ENCODE data around the gene TNNI2.

The TNNI2 gene

DNA sequence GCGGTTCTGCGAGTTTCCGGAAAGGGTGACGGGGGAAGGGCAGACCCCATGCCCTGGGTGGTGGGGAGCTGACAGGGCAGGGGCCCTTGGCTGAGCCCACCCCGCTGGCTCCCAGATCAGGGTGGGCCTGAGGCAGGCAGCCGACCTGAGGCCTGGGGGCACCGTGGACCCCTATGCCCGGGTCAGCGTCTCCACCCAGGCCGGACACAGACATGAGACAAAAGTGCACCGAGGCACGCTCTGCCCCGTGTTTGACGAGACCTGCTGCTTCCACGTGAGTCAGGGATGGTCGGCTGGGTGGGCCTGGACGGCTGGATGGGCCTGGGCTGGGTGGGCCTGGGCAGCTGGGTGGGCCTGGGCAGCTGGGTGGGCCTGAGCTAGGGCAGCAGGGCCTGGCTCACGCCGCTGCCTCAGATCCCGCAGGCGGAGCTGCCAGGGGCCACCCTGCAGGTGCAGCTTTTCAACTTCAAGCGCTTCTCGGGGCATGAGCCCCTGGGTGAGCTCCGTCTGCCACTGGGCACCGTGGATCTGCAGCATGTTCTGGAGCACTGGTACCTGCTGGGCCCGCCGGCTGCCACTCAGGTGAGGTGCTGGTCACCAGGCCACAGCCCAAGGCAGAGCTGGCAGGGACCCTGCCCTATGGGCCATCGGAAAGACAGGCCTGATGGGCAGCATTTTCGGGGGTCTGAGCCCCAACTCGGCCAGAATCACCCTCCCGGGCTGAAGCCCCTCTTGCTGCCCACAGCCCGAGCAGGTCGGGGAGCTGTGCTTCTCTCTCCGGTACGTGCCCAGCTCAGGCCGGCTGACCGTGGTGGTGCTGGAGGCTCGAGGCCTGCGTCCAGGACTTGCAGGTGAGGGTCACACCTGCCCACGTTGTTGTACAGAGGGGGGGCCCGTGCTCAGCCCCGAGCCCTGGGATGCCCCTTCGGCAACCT, 2.5 kb upstream of the TNNI2 start:
- no peaks in the 10 kb centered on the region for H3K9me3 Mint-ChIP-seq (ENCODE audit: low read depth)
- peaks cover 2% of the 10 kb centered on the region for H3K27me3 Mint-ChIP-seq
- no peaks in the 10 kb centered on the region for H3K36me3 Mint-ChIP-seq
- H3K27ac Mint-ChIP-seq, result no peak overlapping the region
- H3K4me1 Mint-ChIP-seq (ENCODE audit: low read depth), result peaks cover 4% of the 10 kb centered on the region
- no peak overlapping the region for H3K4me3 Mint-ChIP-seq

DNA sequence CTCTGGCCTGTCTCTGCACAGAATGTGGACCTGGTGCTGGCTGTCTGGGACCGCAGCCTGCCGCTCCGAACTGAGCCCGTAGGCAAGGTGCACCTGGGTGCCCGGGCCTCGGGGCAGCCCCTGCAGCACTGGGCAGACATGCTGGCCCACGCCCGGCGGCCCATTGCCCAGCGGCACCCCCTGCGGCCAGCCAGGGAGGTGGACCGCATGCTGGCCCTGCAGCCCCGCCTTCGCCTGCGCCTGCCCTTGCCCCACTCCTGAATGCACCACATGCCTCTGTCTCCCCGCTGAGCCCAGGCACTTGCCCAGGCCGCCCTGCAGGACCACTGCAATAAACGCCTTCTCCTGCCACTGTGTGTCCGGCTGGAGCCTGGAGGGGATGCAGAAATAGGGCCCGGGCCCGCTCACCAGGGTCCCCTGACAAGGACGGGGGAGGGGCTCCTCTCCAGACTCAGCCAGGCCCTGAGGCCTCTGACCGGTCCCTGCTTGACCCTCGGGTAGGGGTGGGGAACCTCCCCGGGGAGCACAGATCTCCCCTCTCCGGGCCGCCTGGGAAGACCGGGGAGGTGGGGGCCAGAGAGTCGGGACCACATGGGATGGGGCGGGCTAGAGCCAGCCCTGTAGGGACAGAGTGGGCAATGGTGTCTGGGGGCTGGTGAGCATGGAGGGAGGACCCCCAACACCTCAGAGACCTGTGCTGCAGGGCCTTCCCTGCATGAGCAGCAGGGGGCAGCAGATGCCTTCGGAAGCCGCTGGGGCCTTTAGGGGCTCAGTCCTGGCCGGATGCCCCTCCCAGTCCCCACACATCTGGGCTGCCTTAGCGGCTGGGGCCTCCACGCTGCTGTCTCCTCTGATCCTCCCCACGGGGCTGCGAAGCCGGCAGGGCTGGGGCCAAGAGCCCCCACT, 1.4 kb upstream of the TNNI2 start:
- Mint-ChIP-seq H3K27ac (no peak overlapping the region), H3K36me3 (no peaks in the 10 kb centered on the region), H3K9me3 (ENCODE audit: low read depth) (no peaks in the 10 kb centered on the region), H3K4me1 (ENCODE audit: low read depth) (peaks cover 4% of the 10 kb centered on the region), H3K4me3 (no peak overlapping the region), H3K27me3 (no peaks in the 10 kb centered on the region)

DNA sequence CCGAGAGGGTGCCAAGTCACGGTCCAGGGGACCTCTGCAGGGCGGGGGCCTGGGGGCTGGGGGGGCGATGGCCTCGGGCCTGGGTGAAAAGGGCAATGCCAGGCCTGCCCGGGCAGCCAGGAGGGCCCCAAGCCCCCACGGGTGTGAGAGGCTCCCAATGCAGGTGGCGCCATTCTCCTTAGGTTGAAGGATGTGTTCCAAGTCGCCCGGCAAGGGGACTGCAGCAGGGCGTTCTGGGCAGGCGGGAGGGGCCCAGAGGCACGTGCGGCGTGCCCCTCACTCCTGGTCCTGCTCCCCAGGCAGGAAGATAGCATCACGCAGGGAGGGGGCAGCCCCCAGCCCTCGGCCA, 730 bp upstream of the TNNI2 start:
- H3K27ac Mint-ChIP-seq, result no peak overlapping the region
- H3K27me3 Mint-ChIP-seq, result no peaks in the 10 kb centered on the region
- no peaks in the 10 kb centered on the region for H3K9me3 Mint-ChIP-seq (ENCODE audit: low read depth)
- H3K4me3 Mint-ChIP-seq, result no peak overlapping the region
- H3K4me1 Mint-ChIP-seq (ENCODE audit: low read depth), result peaks cover 5% of the 10 kb centered on the region
- H3K36me3 Mint-ChIP-seq, result no peaks in the 10 kb centered on the region

DNA sequence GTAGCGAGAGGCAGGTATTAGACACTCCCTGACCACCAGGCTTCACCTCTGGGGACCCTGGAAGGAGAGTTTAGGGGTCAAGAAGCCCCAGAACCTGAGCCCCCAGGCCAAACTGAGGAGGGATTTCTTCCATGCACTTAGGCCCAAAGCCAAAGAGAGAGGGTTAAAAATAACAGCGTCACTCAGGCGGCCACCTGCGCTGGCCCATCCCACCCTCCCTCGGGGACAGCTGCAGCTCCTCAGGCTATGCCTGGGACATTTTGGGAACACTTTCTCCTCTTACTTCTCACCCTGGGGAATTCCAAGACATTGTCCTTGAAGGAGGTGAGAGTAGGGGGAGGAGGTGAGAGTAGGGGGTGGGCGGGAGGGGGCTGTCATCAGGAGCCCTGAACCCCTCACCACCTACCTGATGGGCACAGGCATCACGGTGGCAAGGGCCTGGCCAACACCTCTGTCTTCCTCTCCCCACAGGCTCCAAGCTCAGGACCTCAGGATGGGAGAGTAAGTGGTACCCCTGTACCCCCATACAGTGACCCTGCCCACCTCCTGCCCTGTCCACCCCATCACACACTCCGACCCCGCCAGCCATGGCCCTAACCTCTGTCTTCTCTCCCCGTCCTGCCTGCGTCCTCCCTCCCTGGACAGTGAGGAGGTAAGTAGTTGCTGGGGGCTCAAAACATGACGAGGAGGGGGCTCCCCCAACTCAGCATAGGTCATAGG, 583 bp downstream of the TNNI2 start:
- Mint-ChIP-seq H3K4me3 (no peak overlapping the region), H3K9me3 (ENCODE audit: low read depth) (no peaks in the 10 kb centered on the region), H3K36me3 (no peaks in the 10 kb centered on the region), H3K4me1 (ENCODE audit: low read depth) (peaks cover 18% of the 10 kb centered on the region), H3K27me3 (no peaks in the 10 kb centered on the region), H3K27ac (no peak overlapping the region)

GRCh38 chr11:1839924-1840779, 1.4 kb downstream of the TNNI2 start:
- Mint-ChIP-seq H3K27ac (no peak overlapping the region), H3K36me3 (no peaks in the 10 kb centered on the region), H3K4me3 (no peak overlapping the region), H3K27me3 (no peaks in the 10 kb centered on the region), H3K9me3 (ENCODE audit: low read depth) (no peaks in the 10 kb centered on the region), H3K4me1 (ENCODE audit: low read depth) (peaks cover 26% of the 10 kb centered on the region)

DNA sequence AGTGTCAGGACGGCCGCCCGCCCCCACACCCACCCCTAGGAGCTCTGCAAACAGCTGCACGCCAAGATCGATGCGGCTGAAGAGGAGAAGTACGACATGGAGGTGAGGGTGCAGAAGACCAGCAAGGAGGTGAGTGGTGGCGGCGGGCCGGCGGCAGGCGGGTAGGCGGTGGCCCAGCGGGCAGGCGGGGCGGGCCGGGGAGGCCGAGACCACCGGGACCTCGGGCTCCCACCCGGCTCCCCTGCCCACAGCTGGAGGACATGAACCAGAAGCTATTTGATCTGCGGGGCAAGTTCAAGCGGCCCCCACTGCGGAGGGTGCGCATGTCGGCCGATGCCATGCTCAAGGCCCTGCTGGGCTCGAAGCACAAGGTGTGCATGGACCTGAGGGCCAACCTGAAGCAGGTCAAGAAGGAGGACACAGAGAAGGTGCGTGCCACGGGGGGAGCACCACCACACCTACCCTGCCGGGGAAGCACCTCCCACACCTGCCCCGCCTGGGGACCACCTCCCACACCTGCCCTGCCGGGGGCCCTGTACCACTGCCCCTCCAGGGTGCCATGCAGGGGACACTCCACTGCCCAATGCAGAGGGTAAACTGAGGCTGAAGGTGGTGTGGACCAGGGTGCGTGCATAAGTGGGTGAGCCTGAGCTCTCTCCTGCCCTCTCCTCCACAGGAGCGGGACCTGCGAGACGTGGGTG, 2.1 kb downstream of the TNNI2 start:
- Mint-ChIP-seq H3K36me3 (no peaks in the 10 kb centered on the region), H3K9me3 (ENCODE audit: low read depth) (no peaks in the 10 kb centered on the region), H3K27ac (no peak overlapping the region), H3K27me3 (no peaks in the 10 kb centered on the region), H3K4me3 (no peak overlapping the region), H3K4me1 (ENCODE audit: low read depth) (peaks cover 32% of the 10 kb centered on the region)

GRCh38 chr11:1841511-1842148, 2.8 kb downstream of the TNNI2 start:
- Mint-ChIP-seq H3K36me3 (no peaks in the 10 kb centered on the region), H3K4me3 (no peak overlapping the region), H3K27ac (no peak overlapping the region), H3K9me3 (ENCODE audit: low read depth) (no peaks in the 10 kb centered on the region), H3K4me1 (ENCODE audit: low read depth) (peaks cover 35% of the 10 kb centered on the region), H3K27me3 (no peaks in the 10 kb centered on the region)

DNA sequence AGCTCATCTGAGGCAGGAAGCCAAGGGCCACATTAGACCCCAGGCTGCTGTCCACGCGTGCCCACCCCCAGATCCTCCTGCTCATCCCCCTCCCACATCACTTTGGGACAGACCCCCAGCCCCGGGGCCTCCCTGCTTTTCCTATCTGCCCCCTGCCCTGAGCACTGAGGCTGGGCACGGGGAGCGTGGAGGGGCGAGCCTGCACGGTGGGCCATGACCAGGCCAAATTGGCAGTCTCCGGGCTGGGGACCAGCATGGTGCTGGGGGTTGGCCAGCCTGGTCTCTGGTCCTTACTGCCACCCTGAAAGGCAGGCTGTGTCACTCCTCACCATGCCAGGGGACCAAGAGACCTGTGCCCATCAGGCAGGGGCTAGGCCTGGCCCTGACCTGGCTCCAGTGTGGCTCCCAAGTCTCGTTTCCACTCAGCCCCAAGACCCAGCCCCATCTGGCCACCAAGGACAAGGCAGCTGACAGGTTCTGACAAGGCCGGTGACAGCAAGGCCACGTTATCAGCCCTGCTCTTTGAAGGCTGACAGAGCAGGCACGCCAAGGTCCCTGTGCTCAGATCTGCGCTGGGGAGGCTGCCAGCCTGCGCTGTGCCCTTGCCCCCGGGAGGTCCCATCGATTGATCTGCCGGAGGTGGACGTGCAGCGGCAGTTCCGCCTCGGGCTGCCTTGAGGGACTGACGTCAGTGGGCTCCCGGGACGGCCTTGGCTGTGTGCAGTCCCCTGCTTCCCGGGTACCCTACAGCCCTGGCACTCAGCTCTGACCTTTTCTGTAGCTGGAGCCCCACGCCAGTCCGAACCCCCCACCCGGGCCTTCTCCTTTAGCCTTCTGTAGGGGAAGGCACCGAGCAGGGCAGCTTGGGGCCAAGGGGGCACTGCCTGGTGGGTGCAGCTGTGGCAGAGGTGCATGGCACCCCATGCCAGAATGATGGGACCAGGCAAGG, 3.6 kb downstream of the TNNI2 start:
- H3K4me1 Mint-ChIP-seq (ENCODE audit: low read depth), result peaks cover 39% of the 10 kb centered on the region
- no peaks in the 10 kb centered on the region for H3K9me3 Mint-ChIP-seq (ENCODE audit: low read depth)
- peak overlapping the region; percentile 28 for H3K27ac Mint-ChIP-seq
- H3K27me3 Mint-ChIP-seq, result no peaks in the 10 kb centered on the region
- no peaks in the 10 kb centered on the region for H3K36me3 Mint-ChIP-seq
- H3K4me3 Mint-ChIP-seq, result peak overlapping the region; percentile 85

- H3K4me3 Mint-ChIP-seq, result peak overlapping the region; percentile 85
- H3K27ac Mint-ChIP-seq, result peak overlapping the region; percentile 28
- peaks cover 43% of the 10 kb centered on the region for H3K4me1 Mint-ChIP-seq (ENCODE audit: low read depth)
These were observed 4.3 kb downstream of the TNNI2 start for GRCh38 chr11:1843098-1843473.

GRCh38 chr11:1843796-1844195, 5.0 kb downstream of the TNNI2 start:
- Mint-ChIP-seq H3K9me3 (ENCODE audit: low read depth) (no peaks in the 10 kb centered on the region), H3K27ac (no peak overlapping the region), H3K4me1 (ENCODE audit: low read depth) (peaks cover 49% of the 10 kb centered on the region), H3K4me3 (peak overlapping the region; percentile 85), H3K36me3 (no peaks in the 10 kb centered on the region), H3K27me3 (no peaks in the 10 kb centered on the region)

More at GRCh38 chr11:1843098-1843473, 4.3 kb downstream of the TNNI2 start:
- Mint-ChIP-seq H3K9me3 (ENCODE audit: low read depth) (no peaks in the 10 kb centered on the region), H3K27me3 (no peaks in the 10 kb centered on the region), H3K36me3 (no peaks in the 10 kb centered on the region)

- H3K27me3 Mint-ChIP-seq, result no peaks in the 10 kb centered on the region
- no peaks in the 10 kb centered on the region for H3K36me3 Mint-ChIP-seq
- peak overlapping the region; percentile 85 for H3K4me3 Mint-ChIP-seq
- peaks cover 55% of the 10 kb centered on the region for H3K4me1 Mint-ChIP-seq (ENCODE audit: low read depth)
- H3K9me3 Mint-ChIP-seq (ENCODE audit: low read depth), result no peaks in the 10 kb centered on the region
- H3K27ac Mint-ChIP-seq, result peak overlapping the region; percentile 88
These were observed 5.7 kb downstream of the TNNI2 start for GRCh38 chr11:1844221-1845094.

DNA sequence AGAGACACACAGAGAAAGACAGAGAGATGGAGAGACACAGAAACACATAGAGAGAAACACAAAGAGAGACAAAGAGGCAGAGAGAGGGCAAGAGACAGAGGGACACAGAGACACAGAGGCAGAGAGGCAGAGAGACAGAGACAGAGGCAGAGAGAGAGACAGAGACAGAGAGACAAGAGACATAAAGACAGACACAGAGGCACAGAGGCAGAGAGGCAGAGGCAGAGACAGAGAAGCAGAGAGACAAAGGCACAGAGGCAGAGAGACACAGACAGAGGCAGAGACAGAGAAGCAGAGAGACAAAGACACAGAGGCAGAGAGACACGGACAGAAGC, 6.3 kb downstream of the TNNI2 start:
- no peaks in the 10 kb centered on the region for H3K27me3 Mint-ChIP-seq
- peak overlapping the region; percentile 88 for H3K27ac Mint-ChIP-seq
- peak overlapping the region; percentile 85 for H3K4me3 Mint-ChIP-seq
- no peaks in the 10 kb centered on the region for H3K9me3 Mint-ChIP-seq (ENCODE audit: low read depth)
- no peaks in the 10 kb centered on the region for H3K36me3 Mint-ChIP-seq
- peaks cover 56% of the 10 kb centered on the region for H3K4me1 Mint-ChIP-seq (ENCODE audit: low read depth)

Measured in activated naive CD8-positive, alpha-beta T cell (primary cell).